Mesendoderm (in vitro differentiated cells): ENCODE results near the gene PTPRD.

Experiments
- DNase-seq: peaks from one replicate; pipeline ENCODE4 v3.0.0; 2013
- H2AK5ac ChIP-seq: 2 replicates; pipeline ENCODE4 v1.6.1; 2013; ENCODE audit warnings: low read length, inconsistent platforms
- H2BK120ac ChIP-seq: 2 replicates; pipeline ENCODE4 v1.6.1; 2013; ENCODE audit warnings: low read depth, mild to moderate bottlenecking, low read length, moderate library complexity, mixed read lengths
- H2BK15ac ChIP-seq: replicated peaks from 2 replicates; pipeline ENCODE4 v1.6.1; 2013; ENCODE audit warnings: low read depth, mild to moderate bottlenecking, moderate library complexity
- H2BK5ac ChIP-seq: 2 replicates; pipeline ENCODE4 v1.6.1; 2013; ENCODE audit warnings: low read length, inconsistent platforms
- H3K18ac ChIP-seq: 2 replicates; pipeline ENCODE4 v1.6.1; 2013; ENCODE audit warnings: mild to moderate bottlenecking, low read length, mixed read lengths
- H3K23ac ChIP-seq: one replicate; pipeline ENCODE4 v1.6.1; 2013; ENCODE audit warnings: low read length
- H3K27ac ChIP-seq: 2 replicates; pipeline ENCODE4 v1.5.1; 2013; ENCODE audit warnings: low read depth, mild to moderate bottlenecking, inconsistent platforms, low read length, moderate library complexity
- H3K27me3 ChIP-seq: 2 replicates; pipeline ENCODE4 v1.6.1; 2013; ENCODE audit warnings: low read length, control low read depth, mild to moderate bottlenecking, inconsistent platforms; ENCODE audit not compliant: insufficient read depth, poor library complexity
- H3K36me3 ChIP-seq: 2 replicates; pipeline ENCODE4 v1.6.1; 2013; ENCODE audit warnings: low read length, inconsistent platforms; ENCODE audit not compliant: control insufficient read depth, insufficient read depth
- H3K4ac ChIP-seq: one replicate; pipeline ENCODE4 v1.6.1; 2013; ENCODE audit warnings: low read depth, mild to moderate bottlenecking, low read length, moderate library complexity
- H3K4me1 ChIP-seq: 2 replicates; pipeline ENCODE4 v1.6.1; 2013; ENCODE audit warnings: low read depth, low read length, inconsistent platforms; ENCODE audit not compliant: control insufficient read depth
- H3K4me2 ChIP-seq: 2 replicates; pipeline ENCODE4 v1.6.1; 2013; ENCODE audit warnings: low read length
- H3K4me3 ChIP-seq: 2 replicates; pipeline ENCODE4 v1.5.1; 2013; ENCODE audit warnings: mild to moderate bottlenecking, low read length
- H3K56ac ChIP-seq: one replicate; pipeline ENCODE4 v1.6.1; 2013; ENCODE audit warnings: low read length
- H3K79me1 ChIP-seq: 2 replicates; pipeline ENCODE4 v1.6.1; 2013; ENCODE audit warnings: low read length, inconsistent platforms
- H3K79me2 ChIP-seq: 2 replicates; pipeline ENCODE4 v1.6.1; 2013; ENCODE audit warnings: mild to moderate bottlenecking, low read length; ENCODE audit not compliant: control insufficient read depth, insufficient read depth
- H3K9ac ChIP-seq: 2 replicates; pipeline ENCODE4 v1.6.1; 2013; ENCODE audit warnings: low read length, inconsistent platforms
- H4K5ac ChIP-seq: one replicate; pipeline ENCODE4 v1.6.1; 2013; ENCODE audit warnings: low read length
- H4K8ac ChIP-seq: one replicate; pipeline ENCODE4 v1.6.1; 2013; ENCODE audit warnings: low read depth, mild to moderate bottlenecking, control low read depth, low read length, moderate library complexity
- WGBS: extraction: QIAGEN DNeasy Blood & Tissue Kit; methylation state at CpG from one replicate; pipeline ENCODE4 v1.1.7; 2013; ENCODE audit warnings: low lambda C conversion rate, missing lambda C conversion rate; ENCODE audit not compliant: insufficient coverage; ENCODE audit errors: extremely low coverage; 5-methylcytosine and 5-hydroxymethylcytosine counted together

The PTPRD gene

GRCh38 chr9:8600914-8601680 is 2011.7 kb downstream of the PTPRD start:
- H3K36me3 ChIP-seq = no peaks in the 10 kb centered on the region
- WGBS = no CpG with 5 or more reads among the region's 4 CpGs

DNA sequence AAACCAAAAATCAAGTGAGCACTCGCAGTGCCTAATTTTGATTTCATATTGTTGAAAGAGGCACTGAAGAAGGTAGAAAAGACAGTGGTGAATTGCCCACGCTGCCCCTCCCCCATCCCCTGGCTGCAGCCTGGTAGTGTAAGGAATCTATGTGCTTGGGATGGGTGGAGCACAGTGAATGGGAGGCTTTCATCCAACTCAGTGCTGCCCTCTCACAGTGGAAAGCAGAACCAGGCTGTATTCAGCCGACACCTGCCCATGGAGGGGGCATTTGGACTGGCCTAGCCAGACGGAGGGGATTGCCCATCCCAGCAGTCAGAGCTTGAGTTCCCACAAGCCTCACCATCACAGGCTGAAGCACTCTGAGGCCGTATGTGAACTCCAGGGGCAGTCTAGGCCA is 2012.9 kb downstream of the PTPRD start:
- Histone ChIP-seq H2BK15ac (no peak overlapping the region), H3K27ac (no peak overlapping the region), H2AK5ac (no peak overlapping the region), H3K4ac (no peak overlapping the region), H3K56ac (no peak overlapping the region), H3K23ac (no peak overlapping the region), H3K79me1 (peaks cover 2% of the 10 kb centered on the region), H3K4me3 (no peak overlapping the region), H3K9ac (no peak overlapping the region), H3K27me3 (no peaks in the 10 kb centered on the region), H2BK120ac (no peak overlapping the region), H3K18ac (no peak overlapping the region), H4K5ac (no peak overlapping the region), H3K36me3 (no peaks in the 10 kb centered on the region), H3K4me2 (no peak overlapping the region), H3K79me2 (no peaks in the 10 kb centered on the region), H2BK5ac (no peak overlapping the region), H3K4me1 (peaks cover 2% of the 10 kb centered on the region), H4K8ac (no peak overlapping the region)
- WGBS = no CpG with 5 or more reads among the region's 5 CpGs
- peak; percentile 82 for DNase-seq

More at GRCh38 chr9:8600914-8601680, 2011.7 kb downstream of the PTPRD start:
- Histone ChIP-seq H3K27me3 (no peaks in the 10 kb centered on the region), H4K8ac (no peak overlapping the region), H3K18ac (no peak overlapping the region), H4K5ac (no peak overlapping the region), H3K9ac (no peak overlapping the region), H3K4ac (no peak overlapping the region), H3K79me1 (peaks cover 2% of the 10 kb centered on the region), H3K56ac (no peak overlapping the region), H3K4me1 (peaks cover 2% of the 10 kb centered on the region), H3K4me2 (no peak overlapping the region), H3K27ac (no peak overlapping the region), H3K4me3 (no peak overlapping the region), H2BK5ac (no peak overlapping the region), H2AK5ac (no peak overlapping the region), H2BK15ac (no peak overlapping the region), H3K23ac (no peak overlapping the region), H3K79me2 (no peaks in the 10 kb centered on the region), H2BK120ac (no peak overlapping the region)
- peak; percentile 33 for DNase-seq

DNA sequence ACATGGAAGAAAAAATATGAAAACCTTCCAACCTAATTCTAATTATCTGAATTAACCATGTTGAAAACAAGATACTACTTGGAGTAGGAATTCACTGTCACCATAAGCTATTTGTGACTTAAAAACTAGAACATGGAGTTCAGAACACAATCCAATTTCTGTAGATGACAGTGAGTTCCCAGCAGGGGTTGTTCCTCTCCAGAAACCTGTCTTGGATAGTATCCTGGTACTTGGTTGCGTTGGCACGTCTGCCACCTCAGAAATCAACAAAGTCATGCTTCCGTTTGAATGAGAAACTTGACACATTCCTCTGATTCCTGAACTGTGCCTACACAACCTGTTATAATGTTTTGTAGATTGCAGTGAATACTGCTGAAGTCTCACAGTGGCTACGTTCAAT is 2023.3 kb downstream of the PTPRD start:
- no peak overlapping the region for H3K23ac ChIP-seq
- no peak overlapping the region for H3K27ac ChIP-seq
- H2AK5ac ChIP-seq = no peak overlapping the region
- H3K18ac ChIP-seq = no peak overlapping the region
- no peak overlapping the region for H3K9ac ChIP-seq
- H3K56ac ChIP-seq = no peak overlapping the region
- no peak overlapping the region for H2BK15ac ChIP-seq
- H4K8ac ChIP-seq = no peak overlapping the region
- H3K4me2 ChIP-seq = no peak overlapping the region
- no peak overlapping the region for H3K4ac ChIP-seq
- H3K27me3 ChIP-seq = no peaks in the 10 kb centered on the region
- H3K4me1 ChIP-seq = peaks cover 3% of the 10 kb centered on the region
- H3K79me1 ChIP-seq = no peaks in the 10 kb centered on the region
- WGBS = no CpG with 5 or more reads among the region's 4 CpGs
- DNase-seq = peak; percentile 77
- no peaks in the 10 kb centered on the region for H3K79me2 ChIP-seq
- no peaks in the 10 kb centered on the region for H3K36me3 ChIP-seq
- H2BK120ac ChIP-seq = no peak overlapping the region
- H4K5ac ChIP-seq = no peak overlapping the region
- H3K4me3 ChIP-seq = no peak overlapping the region
- H2BK5ac ChIP-seq = no peak overlapping the region

DNA sequence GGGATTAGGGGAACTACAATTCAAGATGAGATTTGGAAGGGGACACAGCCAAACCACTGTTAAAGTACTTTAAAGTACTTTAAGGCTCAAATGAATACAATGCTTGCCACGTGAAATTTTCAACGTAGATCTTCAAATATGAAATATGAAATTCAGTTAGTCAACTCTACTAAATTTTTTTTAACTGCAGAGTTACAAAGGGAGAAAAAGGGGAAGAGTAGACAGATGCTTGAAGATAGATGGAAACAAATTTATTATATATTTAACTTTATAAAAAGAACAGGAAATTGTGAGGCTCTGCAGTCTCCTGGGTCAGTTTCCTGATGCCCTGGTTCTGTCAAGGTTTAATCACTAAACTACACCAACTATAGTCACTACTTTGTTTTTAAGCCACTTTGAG is 2027.8 kb downstream of the PTPRD start:
- Histone ChIP-seq H2AK5ac (no peak overlapping the region), H3K79me1 (no peaks in the 10 kb centered on the region), H2BK5ac (no peak overlapping the region), H3K23ac (no peak overlapping the region), H3K4me1 (peaks cover 4% of the 10 kb centered on the region), H3K4me3 (no peak overlapping the region), H3K9ac (no peak overlapping the region), H4K5ac (no peak overlapping the region), H3K56ac (no peak overlapping the region), H4K8ac (no peak overlapping the region), H3K27me3 (no peaks in the 10 kb centered on the region), H3K79me2 (no peaks in the 10 kb centered on the region), H3K18ac (no peak overlapping the region), H3K27ac (no peak overlapping the region), H3K4ac (no peak overlapping the region), H3K36me3 (no peaks in the 10 kb centered on the region), H2BK15ac (no peak overlapping the region), H3K4me2 (no peak overlapping the region), H2BK120ac (no peak overlapping the region)
- no peak for DNase-seq
- WGBS = no CpG with 5 or more reads among the region's 2 CpGs

DNA sequence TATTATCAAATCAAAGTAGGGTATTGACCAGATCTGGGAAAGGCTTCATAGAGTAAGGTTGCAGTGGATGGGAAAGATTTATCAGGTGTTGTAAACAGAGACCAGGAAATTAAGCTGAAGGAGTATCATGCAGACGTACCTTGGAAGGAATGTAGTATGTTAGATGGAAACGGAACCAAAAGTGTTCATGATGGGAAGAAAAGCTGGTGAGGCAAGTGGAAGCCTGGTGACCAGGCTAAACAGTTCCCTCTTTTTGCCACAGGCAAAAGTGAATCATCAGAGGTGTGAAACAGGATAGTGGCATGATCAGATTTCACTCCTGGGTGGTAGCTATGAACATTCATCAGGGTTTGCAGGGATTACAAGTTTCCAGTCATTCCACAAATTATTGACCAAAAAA is 2033.1 kb downstream of the PTPRD start:
- no peak overlapping the region for H2BK120ac ChIP-seq
- H3K79me2 ChIP-seq = no peaks in the 10 kb centered on the region
- H2BK15ac ChIP-seq = no peak overlapping the region
- no peak overlapping the region for H3K4me2 ChIP-seq
- H3K4me3 ChIP-seq = no peak overlapping the region
- H3K36me3 ChIP-seq = no peaks in the 10 kb centered on the region
- no peak overlapping the region for H4K8ac ChIP-seq
- H3K56ac ChIP-seq = no peak overlapping the region
- no peak overlapping the region for H3K9ac ChIP-seq
- WGBS = no CpG with 5 or more reads among the region's 2 CpGs
- no peak overlapping the region for H4K5ac ChIP-seq
- H3K18ac ChIP-seq = no peak overlapping the region
- H3K23ac ChIP-seq = no peak overlapping the region
- no peak overlapping the region for H2AK5ac ChIP-seq
- no peak overlapping the region for H3K27ac ChIP-seq
- H3K27me3 ChIP-seq = no peaks in the 10 kb centered on the region
- peak; percentile 75 for DNase-seq
- H3K4ac ChIP-seq = no peak overlapping the region
- H3K4me1 ChIP-seq = peaks cover 5% of the 10 kb centered on the region
- H2BK5ac ChIP-seq = no peak overlapping the region
- peaks cover 1% of the 10 kb centered on the region for H3K79me1 ChIP-seq

GRCh38 chr9:8576741-8577140 is 2036.1 kb downstream of the PTPRD start:
- no peak overlapping the region for H3K9ac ChIP-seq
- H3K4me3 ChIP-seq = no peak overlapping the region
- no peak for DNase-seq
- H2AK5ac ChIP-seq = no peak overlapping the region
- H3K27ac ChIP-seq = no peak overlapping the region
- H3K4me2 ChIP-seq = no peak overlapping the region
- peaks cover 5% of the 10 kb centered on the region for H3K4me1 ChIP-seq
- no peak overlapping the region for H3K4ac ChIP-seq
- no peak overlapping the region for H3K56ac ChIP-seq
- no peak overlapping the region for H2BK5ac ChIP-seq
- H3K36me3 ChIP-seq = no peaks in the 10 kb centered on the region
- H2BK120ac ChIP-seq = no peak overlapping the region
- H3K23ac ChIP-seq = no peak overlapping the region
- no peaks in the 10 kb centered on the region for H3K79me2 ChIP-seq
- no peaks in the 10 kb centered on the region for H3K27me3 ChIP-seq
- H2BK15ac ChIP-seq = no peak overlapping the region
- no peak overlapping the region for H4K5ac ChIP-seq
- H4K8ac ChIP-seq = no peak overlapping the region
- H3K18ac ChIP-seq = no peak overlapping the region
- H3K79me1 ChIP-seq = peaks cover 1% of the 10 kb centered on the region
